HL-60/S4 treated with phorbol 12-myristate 13-acetate at 8.2 ng/mL for 4 days and 3 days (cell line): ENCODE data around the gene NUP155.
"Not testable (repeated sequence)": the region's sequence is repeated elsewhere in the genome, so short reads cannot be mapped to it uniquely, and the experiment has no call there.

Source experiments
- in situ Hi-C: fragments of 300-500 bp; cut with MboI; formaldehyde crosslinking; loops from 2 replicates; pipeline ENCODE4 v1.15.0; 2022; ENCODE audit warnings: low sequenced_read_pairs

NUP155 gene

GRCh38 chr5:37370864-37371726 is at the start of gene NUP155:
TSS of gene NUP155 (minus strand) at chr5:37371106. CDS start at chr5:37370977, 129 bp downstream.
- in situ Hi-C loops = no loop called here

DNA sequence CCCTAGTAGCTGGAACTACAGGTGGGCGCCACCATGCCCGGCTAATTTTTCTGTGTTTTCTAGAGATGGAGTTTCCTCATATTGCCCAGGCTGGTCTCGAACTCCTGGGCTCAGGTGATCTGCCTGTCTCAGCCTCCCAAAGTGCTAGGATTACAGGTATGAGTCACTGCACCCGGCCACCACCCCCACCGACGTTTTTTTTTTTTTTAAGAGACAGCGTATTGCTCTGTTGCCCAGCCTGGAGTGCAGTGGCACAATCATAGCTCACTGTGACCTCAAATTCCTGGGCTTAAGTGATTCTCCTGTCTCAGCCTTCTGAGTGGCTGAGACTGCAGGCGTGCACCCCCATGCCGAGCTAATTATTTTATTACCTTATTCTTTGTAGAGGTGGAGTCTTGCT is 46.4 kb upstream of the NUP155 start:
- in situ Hi-C loops = loop anchor here (25.0 kb wide), 1 partner anchor 770 kb away; no protein-coding TSS in a partner anchor

DNA sequence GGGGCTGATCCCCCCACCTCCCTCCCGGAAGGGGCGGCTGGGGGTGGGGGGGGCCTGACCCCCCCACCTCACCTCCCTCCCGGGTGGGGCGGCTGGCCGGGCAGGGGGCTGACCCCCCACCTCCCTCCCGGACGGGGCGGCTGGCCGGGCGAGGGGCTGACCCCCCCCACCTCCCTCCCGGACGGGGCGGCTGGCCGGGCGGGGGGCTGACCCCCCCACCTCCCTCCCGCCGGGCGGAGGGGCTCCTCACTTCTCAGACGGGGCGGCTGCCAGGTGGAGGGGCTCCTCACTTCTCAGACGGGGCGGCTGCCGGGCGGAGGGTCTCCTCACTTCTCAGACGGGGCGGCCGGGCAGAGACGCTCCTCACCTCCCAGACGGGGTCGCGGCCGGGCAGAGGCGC is 44.5 kb upstream of the NUP155 start:
- in situ Hi-C loops = loop anchor here (25.0 kb wide), 1 partner anchor 772 kb away; no protein-coding TSS in a partner anchor

DNA sequence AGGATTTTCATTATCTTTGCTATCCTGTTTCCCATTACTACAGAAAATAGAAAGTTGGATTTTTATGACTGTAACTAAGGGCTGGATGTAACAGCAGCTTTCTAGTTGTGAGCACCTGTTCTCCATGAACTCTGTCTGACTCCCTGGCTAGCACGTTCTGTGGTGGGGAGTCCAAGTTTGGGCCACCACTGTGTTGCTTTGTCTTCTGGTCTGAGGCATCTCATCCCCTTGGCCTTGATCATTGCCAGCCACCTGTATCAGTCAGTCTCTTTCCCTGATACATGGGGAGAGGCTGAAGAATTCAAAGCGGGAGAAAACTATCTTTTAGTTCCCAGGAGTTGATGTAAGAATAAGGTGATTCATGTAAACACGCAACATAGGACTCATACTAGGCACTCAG is 41.6 kb upstream of the NUP155 start:
- in situ Hi-C loops = loop anchor here (25.0 kb wide), 1 partner anchor 775 kb away; no protein-coding TSS in a partner anchor

- in situ Hi-C loops = loop anchor here (25.0 kb wide), 1 partner anchor 787 kb away; no protein-coding TSS in a partner anchor
These were observed 29.6 kb upstream of the NUP155 start for GRCh38 chr5:37400501-37400900.

GRCh38 chr5:37396352-37396751 is 25.4 kb upstream of the NUP155 start:
- in situ Hi-C loops = no loop called here

GRCh38 chr5:37391591-37391990 is 20.7 kb upstream of the NUP155 start:
- in situ Hi-C loops = no loop called here

DNA sequence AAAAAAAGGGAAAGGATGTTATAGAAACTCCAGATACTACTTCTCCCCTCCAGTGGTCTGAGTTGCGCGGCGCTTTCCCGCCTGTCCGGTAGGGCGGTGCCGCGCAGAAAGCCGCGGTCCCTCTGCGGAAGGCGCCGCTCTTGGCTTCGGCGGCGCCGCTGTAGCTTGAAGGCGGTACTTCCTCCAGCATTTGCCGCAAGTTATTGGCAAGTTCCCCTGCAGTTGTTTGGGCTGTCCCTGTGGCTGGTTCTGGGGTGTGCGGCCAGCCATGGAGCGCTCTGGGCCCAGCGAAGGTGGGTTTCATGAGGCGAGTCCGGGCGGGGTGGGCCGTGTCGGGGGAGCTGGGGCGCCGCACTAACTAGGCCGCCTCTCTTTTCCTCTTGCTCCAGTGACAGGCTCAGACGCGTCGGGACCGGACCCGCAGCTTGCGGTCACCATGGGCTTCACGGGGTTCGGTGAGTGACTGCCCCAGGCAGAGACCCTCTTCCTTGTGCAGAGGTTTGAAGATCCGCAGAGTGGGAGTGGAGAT is 8.3 kb upstream of the NUP155 start, which contains the start of gene WDR70:
Gene WDR70 (plus strand): TSS at position 219 of the 529 bp plus-strand sequence. CDS start 50 bp downstream, at position 269.
- in situ Hi-C loops = not testable (repeated sequence)

DNA sequence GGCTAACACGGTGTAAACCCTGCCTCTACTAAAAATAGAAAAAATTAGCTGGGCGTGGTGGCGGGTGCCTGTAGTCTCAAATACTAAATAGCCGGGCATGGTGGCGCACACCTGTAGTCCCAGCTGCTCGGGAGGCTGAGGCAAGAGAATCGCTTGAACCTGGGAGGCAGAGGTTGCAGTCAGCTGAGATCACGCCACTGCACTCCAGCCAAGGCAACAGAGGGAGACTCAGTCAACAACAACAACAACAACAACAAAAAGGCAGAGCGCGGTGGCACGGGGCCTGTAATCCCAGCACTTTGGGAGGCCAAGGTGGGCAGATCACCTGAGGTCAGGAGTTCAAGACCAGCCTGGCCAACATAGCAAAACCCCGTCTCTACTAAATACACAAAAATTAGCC is 7.2 kb upstream of the NUP155 start:
- in situ Hi-C loops = not testable (repeated sequence)

- in situ Hi-C loops = no loop called here
These were observed 4.2 kb upstream of the NUP155 start for GRCh38 chr5:37375091-37375490.

DNA sequence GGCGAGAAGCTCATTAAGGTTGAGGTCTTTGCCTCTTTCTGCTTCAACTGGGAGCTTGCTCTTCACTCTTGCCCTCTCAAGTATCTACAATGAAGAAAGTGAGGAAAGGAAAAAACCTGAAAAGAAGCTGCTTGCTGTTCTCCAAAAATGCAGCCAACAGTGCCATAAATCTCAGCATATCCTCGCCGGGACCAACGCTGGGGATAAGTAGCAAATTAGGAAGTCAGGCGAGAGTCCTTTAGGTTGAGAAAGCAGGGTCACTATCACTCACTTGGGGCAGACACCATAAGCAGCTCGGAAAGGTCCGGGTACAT is 399 bp downstream of the NUP155 start:
- in situ Hi-C loops = no loop called here

GRCh38 chr5:37355161-37355560 is 15.7 kb downstream of the NUP155 start:
- in situ Hi-C loops = no loop called here

GRCh38 chr5:37342741-37343140 is 28.2 kb downstream of the NUP155 start:
- in situ Hi-C loops = not testable (repeated sequence)

GRCh38 chr5:37334754-37335153 is 36.2 kb downstream of the NUP155 start:
- in situ Hi-C loops = not testable (repeated sequence)

GRCh38 chr5:37326536-37326935 is 44.4 kb downstream of the NUP155 start:
- in situ Hi-C loops = no loop called here

GRCh38 chr5:37323607-37324006 is 47.3 kb downstream of the NUP155 start:
- in situ Hi-C loops = loop anchor here (25.0 kb wide), 1 partner anchor 311 kb away; no protein-coding TSS in a partner anchor

DNA sequence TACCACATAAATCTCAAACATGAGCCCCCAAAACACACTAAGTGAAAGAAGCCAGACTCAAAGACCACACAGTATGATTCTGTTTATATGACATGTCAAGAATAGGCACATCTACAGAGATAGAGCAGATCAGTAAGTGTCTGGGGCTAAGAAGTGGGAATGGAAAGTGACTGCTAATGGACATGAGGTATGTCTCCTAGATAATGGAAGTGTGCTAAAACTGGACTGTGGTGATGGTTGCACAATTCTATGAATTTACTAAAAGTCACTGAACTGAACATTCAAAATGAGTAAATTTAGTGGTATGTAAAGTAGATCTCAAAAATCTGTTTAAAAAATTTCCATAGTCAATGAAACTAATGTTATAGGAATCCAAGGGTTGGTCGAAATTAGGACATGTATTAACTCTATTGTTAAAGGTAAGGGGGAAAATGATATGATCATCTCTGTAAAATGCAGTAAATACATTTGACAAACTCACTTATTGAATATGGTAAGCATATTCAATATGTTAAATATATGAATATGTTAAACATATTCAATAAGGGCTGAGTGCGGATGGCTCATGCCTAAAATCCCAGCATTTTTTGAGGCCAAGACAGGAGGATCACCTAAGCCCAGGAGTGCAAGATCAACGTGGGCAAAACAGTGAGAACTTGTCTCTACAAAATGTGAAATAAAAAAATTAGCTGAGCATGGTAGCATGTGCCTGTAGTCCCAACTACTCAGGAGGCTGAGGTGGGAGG is 51.7 kb downstream of the NUP155 start:
- in situ Hi-C loops = loop anchor here (25.0 kb wide), 1 partner anchor 307 kb away; no protein-coding TSS in a partner anchor

- in situ Hi-C loops = loop anchor here (25.0 kb wide), 1 partner anchor 304 kb away; no protein-coding TSS in a partner anchor
These were observed 54.9 kb downstream of the NUP155 start for GRCh38 chr5:37316027-37316426.

GRCh38 chr5:37310360-37310759 is 60.5 kb downstream of the NUP155 start:
- in situ Hi-C loops = loop anchor here (25.0 kb wide), 1 partner anchor 298 kb away; no protein-coding TSS in a partner anchor

GRCh38 chr5:37308793-37309192 is 62.1 kb downstream of the NUP155 start:
- in situ Hi-C loops = loop anchor here (25.0 kb wide), 1 partner anchor 296 kb away; no protein-coding TSS in a partner anchor

DNA sequence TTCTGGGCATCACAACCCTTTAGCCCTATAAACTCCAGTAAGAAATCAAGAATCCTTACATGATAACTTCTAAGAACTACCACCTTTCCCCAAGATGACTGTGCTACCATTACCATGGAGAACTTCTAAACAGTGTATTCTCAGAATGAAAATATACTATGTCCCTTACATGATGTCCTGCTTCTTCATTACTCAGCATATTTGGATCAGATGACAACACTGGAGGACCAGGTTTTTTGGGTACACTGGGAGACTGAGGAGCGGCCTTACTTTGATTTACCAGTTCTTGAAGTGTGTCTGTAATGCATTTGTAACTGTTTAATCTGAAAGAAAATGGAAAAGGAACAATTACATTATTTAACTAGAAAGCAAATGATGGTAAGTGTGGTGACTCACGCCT is 66.0 kb downstream of the NUP155 start:
- in situ Hi-C loops = loop anchor here (25.0 kb wide), 1 partner anchor 293 kb away; no protein-coding TSS in a partner anchor
